Activated CD8-positive, alpha-beta T cell treated with anti-CD3 and anti-CD28 coated beads for 36 hours (primary cell): ENCODE data around the gene UMAD1. TPM values are rescaled to one million over a fixed set of nuclear protein-coding genes. Genes with fewer than 3 reads are reported as not detected.

Experiments used
- ATAC-seq: fragments of 200-7000 bp; cut with Tn5 transposase; one replicate; pipeline ENCODE4 v1.10.0; 2021; ENCODE audit warnings: mild to moderate bottlenecking, moderate library complexity
- CTCF ChIA-PET: fragments of 350-600 bp; sonication (Branson Sonifier 250); formaldehyde crosslinking; loops from one replicate; lab custom pipeline; 2021; ENCODE audit warnings: antibody characterized with exemption; lab: Charles Lee
- POLR2A ChIA-PET: fragments of 350-600 bp; sonication (Branson Sonifier 250); formaldehyde crosslinking; loops from one replicate; lab custom pipeline; 2021; ENCODE audit warnings: antibody characterized with exemption; lab: Charles Lee
- DNase-seq: peaks from one replicate; pipeline ENCODE4 v3.0.0-alpha.2; 2020
- H3K27ac Mint-ChIP-seq: one replicate; pipeline ENCODE4 v1.8.0; 2021; ENCODE audit warnings: mild to moderate bottlenecking, mixed read lengths
- H3K27me3 Mint-ChIP-seq: one replicate; pipeline ENCODE4 v1.8.0; 2021; ENCODE audit warnings: mixed read lengths
- H3K36me3 Mint-ChIP-seq: one replicate; pipeline ENCODE4 v1.8.0; 2021; ENCODE audit warnings: low read depth, mixed read lengths
- H3K4me1 Mint-ChIP-seq: one replicate; pipeline ENCODE4 v1.8.0; 2021; ENCODE audit warnings: low read depth, mixed read lengths
- H3K4me3 Mint-ChIP-seq: one replicate; pipeline ENCODE4 v1.8.0; 2021; ENCODE audit warnings: mild to moderate bottlenecking, moderate library complexity, mixed read lengths
- H3K9me3 Mint-ChIP-seq: one replicate; pipeline ENCODE4 v1.8.0; 2021; ENCODE audit warnings: mixed read lengths
- CTCF ChIP-seq: fragments of 200-600 bp; IDR thresholded peaks from one replicate; pipeline ENCODE4 v1.8.0; 2022; ENCODE audit warnings: antibody characterized with exemption, mild to moderate bottlenecking
- intact Hi-C: fragments of 100-400 bp; cut with micrococcal nuclease; formaldehyde crosslinking; loops from one replicate; pipeline ENCODE4 v1.10.0; 2022
- total RNA-seq, 2 experiments: library from RNA; stranded (reverse); gene quantifications; one replicate each; pipeline ENCODE4 v1.2.3, GENCODE V29; 2021

Gene UMAD1
- total RNA-seq, 2 experiments from 2014 or later = 10.1 to 11.1 TPM

- ATAC-seq (no peak), DNase-seq (no peak)
- no peak for TF ChIP-seq CTCF
- no peak overlapping the region for H3K4me3 Mint-ChIP-seq
- no peaks in the 10 kb centered on the region for H3K4me1 Mint-ChIP-seq
- peaks cover 6% of the 10 kb centered on the region for H3K9me3 Mint-ChIP-seq
- POLR2A ChIA-PET = no interaction called here
- intact Hi-C loops = no loop called here
- H3K36me3 Mint-ChIP-seq = peaks cover 1% of the 10 kb centered on the region
- H3K27ac Mint-ChIP-seq = no peak overlapping the region
- CTCF ChIA-PET = no interaction called here
- no peaks in the 10 kb centered on the region for H3K27me3 Mint-ChIP-seq
Observed at GRCh38 chr7:7909376-7909775, 268.8 kb downstream of the UMAD1 start.

GRCh38 chr7:7911369-7912123 is 271.0 kb downstream of the UMAD1 start:
- no peak for DNase-seq
- Mint-ChIP-seq H3K27me3 (no peaks in the 10 kb centered on the region), H3K4me1 (no peaks in the 10 kb centered on the region), H3K9me3 (peaks cover 6% of the 10 kb centered on the region), H3K27ac (no peak overlapping the region), H3K4me3 (no peak overlapping the region), H3K36me3 (peaks cover 1% of the 10 kb centered on the region)
- ChIA-PET CTCF (interaction anchor here (1.4 kb wide), 1 partner anchor 8 kb away, joined by 4 read pairs; no protein-coding TSS in a partner anchor), POLR2A (no interaction called here)
- ATAC-seq = no peak
- TF ChIP-seq CTCF = no peak
- intact Hi-C loops = no loop called here

GRCh38 chr7:7912937-7913336 is 272.4 kb downstream of the UMAD1 start:
- no peak for TF ChIP-seq CTCF
- no peaks in the 10 kb centered on the region for H3K27me3 Mint-ChIP-seq
- no peak for ATAC-seq
- ChIA-PET POLR2A (interaction anchor here (0.7 kb wide), 1 partner anchor 45 kb away, joined by 4 read pairs; no protein-coding TSS in a partner anchor), CTCF (interaction anchor here (1.0 kb wide), 1 partner anchor 54 kb away, joined by 3 read pairs; no protein-coding TSS in a partner anchor)
- H3K4me3 Mint-ChIP-seq = no peak overlapping the region
- intact Hi-C loops = no loop called here
- DNase-seq = no peak
- no peaks in the 10 kb centered on the region for H3K9me3 Mint-ChIP-seq
- no peaks in the 10 kb centered on the region for H3K36me3 Mint-ChIP-seq
- no peaks in the 10 kb centered on the region for H3K4me1 Mint-ChIP-seq
- no peak overlapping the region for H3K27ac Mint-ChIP-seq

GRCh38 chr7:7913504-7913903 is 273.0 kb downstream of the UMAD1 start:
- ATAC-seq (no peak), DNase-seq (no peak)
- Mint-ChIP-seq H3K27me3 (no peaks in the 10 kb centered on the region), H3K36me3 (no peaks in the 10 kb centered on the region), H3K27ac (no peak overlapping the region), H3K4me3 (no peak overlapping the region), H3K9me3 (no peaks in the 10 kb centered on the region), H3K4me1 (no peaks in the 10 kb centered on the region)
- POLR2A ChIA-PET = interaction anchor here (0.7 kb wide), 1 partner anchor 46 kb away, joined by 4 read pairs; no protein-coding TSS in a partner anchor
- intact Hi-C loops = no loop called here
- CTCF ChIA-PET = interaction anchor here (1.0 kb wide), 1 partner anchor 53 kb away, joined by 3 read pairs; no protein-coding TSS in a partner anchor
- TF ChIP-seq CTCF = no peak

GRCh38 chr7:7914547-7914946 is 274.0 kb downstream of the UMAD1 start:
- Mint-ChIP-seq H3K27me3 (no peaks in the 10 kb centered on the region), H3K36me3 (no peaks in the 10 kb centered on the region), H3K27ac (no peak overlapping the region), H3K9me3 (no peaks in the 10 kb centered on the region), H3K4me1 (peaks cover 2% of the 10 kb centered on the region), H3K4me3 (no peak overlapping the region)
- ChIA-PET CTCF (no interaction called here), POLR2A (no interaction called here)
- ATAC-seq (no peak), DNase-seq (no peak)
- intact Hi-C loops = no loop called here
- no peak for TF ChIP-seq CTCF
